AG04450 (cell line): Measurements from ENCODE around the gene SPINT2. TPM values are rescaled to one million over a fixed set of nuclear protein-coding genes. Genes with fewer than 3 reads are reported as not detected.

Experiments
- CTCF ChIA-PET: fragments of 300-600, 350-600 bp; formaldehyde crosslinking; extraction: SDS; loops from one replicate; lab custom pipeline; 2022; ENCODE audit warnings: antibody characterized with exemption, inconsistent platforms; lab: Charles Lee
- POLR2A ChIA-PET: fragments of 350-600 bp; formaldehyde crosslinking; extraction: SDS; loops from one replicate; lab custom pipeline; 2021; ENCODE audit warnings: antibody characterized with exemption, inconsistent platforms; lab: Yijun Ruan, JAX
- DNase-seq: peaks from one replicate; pipeline ENCODE4 v3.0.0-alpha.2; 2011; ENCODE audit warnings: low read depth, low spot score
- H3K27ac ChIP-seq: one replicate; pipeline ENCODE4 v1.5.1; 2012; ENCODE audit warnings: low read depth, low read length, control low read depth
- H3K27me3 ChIP-seq: one replicate; pipeline ENCODE4 v1.6.0; 2012; ENCODE audit warnings: low read length; ENCODE audit not compliant: control insufficient read depth, insufficient read depth
- H3K4me3 ChIP-seq: 2 replicates; pipeline ENCODE4 v1.5.1; 2011; ENCODE audit warnings: mild to moderate bottlenecking, low read depth, low read length, control low read depth
- H3K9me3 ChIP-seq: 2 replicates; pipeline ENCODE4 v1.5.1; 2012; ENCODE audit warnings: low read length; ENCODE audit not compliant: control insufficient read depth, insufficient read depth
- CTCF ChIP-seq: IDR thresholded peaks from 2 replicates; pipeline ENCODE4 v1.5.1; 2011; ENCODE audit warnings: low read depth, low read length, control low read depth, inconsistent platforms
- polyA plus RNA-seq: library from polyadenylated mRNA; depleted of rRNA; stranded (reverse); fragments of >200 nt; gene quantifications from 2 replicates; pipeline ENCODE4 v1.2.3, GENCODE V29; 2011

SPINT2 gene
- polyA plus RNA-seq, 1 experiment = 1.8 TPM

- Histone ChIP-seq H3K9me3 (no peaks in the 10 kb centered on the region), H3K27me3 (no peaks in the 10 kb centered on the region), H3K4me3 (no peak overlapping the region), H3K27ac (no peak overlapping the region)
- TF ChIP-seq CTCF = no peak
- DNase-seq = no peak
- POLR2A ChIA-PET = no interaction called here
- CTCF ChIA-PET = interaction anchor here (0.6 kb wide), 1 partner anchor 268 kb away, joined by 4 read pairs; no protein-coding TSS in a partner anchor
Measured at GRCh38 chr19:38270587-38271167, 6.3 kb downstream of the SPINT2 start.

- no peak for TF ChIP-seq CTCF
- no peak overlapping the region for H3K4me3 ChIP-seq
- DNase-seq = no peak
- POLR2A ChIA-PET = no interaction called here
- H3K27ac ChIP-seq = no peak overlapping the region
- H3K27me3 ChIP-seq = no peaks in the 10 kb centered on the region
- CTCF ChIA-PET = interaction anchor here (1.3 kb wide), 1 partner anchor 29 kb away, joined by 3 read pairs; no protein-coding TSS in a partner anchor
- H3K9me3 ChIP-seq = no peaks in the 10 kb centered on the region
Measured at GRCh38 chr19:38273499-38273898, 9.1 kb downstream of the SPINT2 start.

GRCh38 chr19:38274739-38275138 lies 10.4 kb downstream of the SPINT2 start:
- H3K27me3 ChIP-seq = no peaks in the 10 kb centered on the region
- ChIA-PET CTCF (no interaction called here), POLR2A (no interaction called here)
- H3K27ac ChIP-seq = no peak overlapping the region
- no peaks in the 10 kb centered on the region for H3K9me3 ChIP-seq
- TF ChIP-seq CTCF = no peak
- H3K4me3 ChIP-seq = no peak overlapping the region
- DNase-seq = no peak

- no peak for TF ChIP-seq CTCF
- DNase-seq = no peak
- POLR2A ChIA-PET = interaction anchor here (1.1 to 1.4 kb wide), 2 partner anchors 10 to 13 kb away, joined by 3 to 4 read pairs; no protein-coding TSS in a partner anchor
- Histone ChIP-seq H3K27me3 (no peaks in the 10 kb centered on the region), H3K4me3 (no peak overlapping the region), H3K9me3 (no peaks in the 10 kb centered on the region), H3K27ac (no peak overlapping the region)
- CTCF ChIA-PET = interaction anchor here (2.1 kb wide), 1 partner anchor 34 kb away, joined by 10 read pairs; no protein-coding TSS in a partner anchor
Measured at GRCh38 chr19:38276942-38277517, 12.7 kb downstream of the SPINT2 start.

- DNase-seq = no peak
- H3K9me3 ChIP-seq = no peaks in the 10 kb centered on the region
- ChIA-PET POLR2A (interaction anchor here (1.4 kb wide), 1 partner anchor 13 kb away, joined by 4 read pairs; no protein-coding TSS in a partner anchor), CTCF (interaction anchor here (0.6 to 2.1 kb wide), 3 partner anchors 34 to 58 kb away, joined by 3 to 10 read pairs (median 3); partner anchors contain the start of gene CATSPERG)
- H3K27me3 ChIP-seq = no peaks in the 10 kb centered on the region
- TF ChIP-seq CTCF = no peak
- H3K27ac ChIP-seq = no peak overlapping the region
- H3K4me3 ChIP-seq = no peak overlapping the region
Measured at GRCh38 chr19:38277549-38277948, 13.2 kb downstream of the SPINT2 start.
